NCI-H226 (cell line): ENCODE results near the gene SLC46A1.
"Not testable (repeated sequence)": the region's sequence is repeated elsewhere in the genome, so short reads cannot be mapped to it uniquely, and the experiment has no call there.

Source experiments
- DNase-seq: peaks from one replicate; pipeline ENCODE4 v3.0.0-alpha.2; 2015

SLC46A1 gene

GRCh38 chr17:28405632-28406472, at the start of gene SLC46A1:
Gene SLC46A1, minus strand, starts transcription at chr17:28406212. Its CDS starts 98 bp downstream, at chr17:28406114.
- DNase-seq, result no peak

- no peak for DNase-seq
Measured at GRCh38 chr17:28449859-28450258, 43.8 kb upstream of the SLC46A1 start.

- DNase-seq, result no peak
Measured at GRCh38 chr17:28447396-28447760, 41.4 kb upstream of the SLC46A1 start.

- DNase-seq, result no peak
Measured at GRCh38 chr17:28446716-28447395, 40.8 kb upstream of the SLC46A1 start.

- no peak for DNase-seq
Measured at GRCh38 chr17:28443901-28444638, 38.1 kb upstream of the SLC46A1 start.

- not testable (repeated sequence) for DNase-seq
Measured at GRCh38 chr17:28434326-28434725, 28.3 kb upstream of the SLC46A1 start.

GRCh38 chr17:28433721-28434120, 27.7 kb upstream of the SLC46A1 start:
- DNase-seq, result no peak

- not testable (repeated sequence) for DNase-seq
Measured at GRCh38 chr17:28427982-28428381, 22.0 kb upstream of the SLC46A1 start.

GRCh38 chr17:28427371-28427770, 21.4 kb upstream of the SLC46A1 start:
- no peak for DNase-seq

- DNase-seq, result no peak
Measured at GRCh38 chr17:28426081-28426519, 20.1 kb upstream of the SLC46A1 start.

- no peak for DNase-seq
Measured at GRCh38 chr17:28425206-28425605, 19.2 kb upstream of the SLC46A1 start.

- DNase-seq, result no peak
Measured at GRCh38 chr17:28421787-28422305, 15.8 kb upstream of the SLC46A1 start.

- peak; percentile 31 for DNase-seq
Measured at GRCh38 chr17:28416703-28417311, 10.8 kb upstream of the SLC46A1 start.

- DNase-seq, result no peak
Measured at GRCh38 chr17:28415886-28416285, 9.9 kb upstream of the SLC46A1 start.

GRCh38 chr17:28413804-28414203, 7.8 kb upstream of the SLC46A1 start:
- no peak for DNase-seq

- DNase-seq, result no peak
Measured at GRCh38 chr17:28412099-28412498, 6.1 kb upstream of the SLC46A1 start.

- DNase-seq, result peak; percentile 45
Measured at GRCh38 chr17:28407974-28408306, 1.9 kb upstream of the SLC46A1 start.

GRCh38 chr17:28407130-28407973, 1.3 kb upstream of the SLC46A1 start:
- peak; percentile 27 for DNase-seq

GRCh38 chr17:28406473-28406814, 432 bp upstream of the SLC46A1 start:
- no peak for DNase-seq

- DNase-seq, result no peak
Measured at GRCh38 chr17:28404812-28405570, 1.0 kb downstream of the SLC46A1 start.

GRCh38 chr17:28404461-28404811, 1.6 kb downstream of the SLC46A1 start:
- DNase-seq, result no peak
